Right atrium auricular region (tissue), 2 donors: ENCODE measurements around the gene SYK. TPM values are rescaled to one million over a fixed set of nuclear protein-coding genes. Genes with fewer than 3 reads are reported as not detected.
"Not testable (repeated sequence)": the region's sequence is repeated elsewhere in the genome, so short reads cannot be mapped to it uniquely, and the experiment has no call there.

Source experiments
- DNase-seq: peaks from one replicate; pipeline ENCODE4 v3.0.0-alpha.2; 2019; ENCODE audit warnings: low spot score
- H3K27ac ChIP-seq, 2 donors: fragments of 200-600 bp; sonication (generic); 1 replicate in 1 of 2; 2 replicates in 1 of 2; pipeline ENCODE4 v1.5.1; 2016 to 2019
- H3K27me3 ChIP-seq, 2 donors: fragments of 200-600 bp; sonication (generic); one replicate each; pipeline versions ENCODE4 v1.5.1 to v1.6.0; 2017 to 2019
- H3K36me3 ChIP-seq: fragments of 200-600 bp; sonication (generic); one replicate; pipeline ENCODE4 v1.5.1; 2016
- H3K4me1 ChIP-seq, 2 donors: fragments of 200-600 bp; sonication (generic); one replicate each; pipeline versions ENCODE4 v1.5.1 to v1.6.0; 2017 to 2019
- H3K4me3 ChIP-seq, 2 donors: fragments of 200-600 bp; sonication (generic); 1 replicate in 1 of 2; 2 replicates in 1 of 2; pipeline ENCODE4 v1.5.1; 2017 to 2019; ENCODE audit warnings: mild to moderate bottlenecking in 1 of 2, moderate library complexity in 1 of 2
- H3K9me3 ChIP-seq, 2 donors: fragments of 200-600 bp; sonication (generic); one replicate each; pipeline ENCODE4 v1.5.1; 2019
- CTCF ChIP-seq, 2 donors: fragments of 200-600 bp; sonication (generic); IDR thresholded peaks; one replicate each; pipeline ENCODE4 v1.5.1; 2019; ENCODE audit warnings: antibody characterized with exemption in 2 of 2
- total RNA-seq, 2 donors: library from RNA; depleted of rRNA; stranded (reverse); fragments of >200 nt; gene quantifications; one replicate each; pipeline ENCODE4 v1.1.0, GENCODE V29; 2016

SYK gene
- total RNA-seq, 2 donors from 2014 or later = 3.4 to 6.3 TPM

- no peak for TF ChIP-seq CTCF (IDR thresholded peaks at IDR 0.05)
- no peak for DNase-seq
These were observed 11.8 kb upstream of the SYK start for GRCh38 chr9:90789862-90790261.

GRCh38 chr9:90793024-90793423, 8.6 kb upstream of the SYK start:
- not testable (repeated sequence) for H3K4me3 ChIP-seq, H3K27ac ChIP-seq, DNase-seq, H3K9me3 ChIP-seq, H3K27me3 ChIP-seq, H3K4me1 ChIP-seq, H3K36me3 ChIP-seq

More at GRCh38 chr9:90789862-90790261, 11.8 kb upstream of the SYK start:
- no peaks in the 10 kb centered on the region for H3K27me3 ChIP-seq
- no peaks in the 10 kb centered on the region for H3K4me1 ChIP-seq
- H3K27ac ChIP-seq = no peak overlapping the region
- H3K9me3 ChIP-seq = no peaks in the 10 kb centered on the region
- H3K4me3 ChIP-seq = no peak overlapping the region
- no peaks in the 10 kb centered on the region for H3K36me3 ChIP-seq

- H3K27me3 ChIP-seq = peaks cover 0 to 1% of the 10 kb centered on the region in 2 donors
- no peak overlapping the region for H3K27ac ChIP-seq
- H3K9me3 ChIP-seq = no peaks in the 10 kb centered on the region
- H3K4me3 ChIP-seq = no peak overlapping the region
- H3K4me1 ChIP-seq = no peaks in the 10 kb centered on the region
- H3K36me3 ChIP-seq = no peaks in the 10 kb centered on the region
- DNase-seq = no peak
- TF ChIP-seq CTCF (IDR thresholded peaks at IDR 0.05) = no peak
These were observed 7.9 kb upstream of the SYK start for GRCh38 chr9:90793729-90794128.

- H3K36me3 ChIP-seq = no peaks in the 10 kb centered on the region
- H3K4me3 ChIP-seq = no peak overlapping the region
- H3K27ac ChIP-seq = no peak overlapping the region
- no peak for DNase-seq
- TF ChIP-seq CTCF (IDR thresholded peaks at IDR 0.05) = no peak
- no peaks in the 10 kb centered on the region for H3K9me3 ChIP-seq
- H3K27me3 ChIP-seq = peaks cover 0 to 7% of the 10 kb centered on the region in 2 donors
- no peaks in the 10 kb centered on the region for H3K4me1 ChIP-seq
These were observed 6.5 kb upstream of the SYK start for GRCh38 chr9:90795084-90795483.

GRCh38 chr9:90795871-90796317, 5.7 kb upstream of the SYK start:
- Histone ChIP-seq H3K36me3 (no peaks in the 10 kb centered on the region), H3K4me1 (peaks cover 0 to under 1% of the 10 kb centered on the region in 2 donors), H3K27me3 (peaks cover 0 to 11% of the 10 kb centered on the region in 2 donors), H3K4me3 (no peak overlapping the region), H3K9me3 (no peaks in the 10 kb centered on the region), H3K27ac (no peak overlapping the region)
- no peak for TF ChIP-seq CTCF (IDR thresholded peaks at IDR 0.05)
- DNase-seq = no peak

- no peaks in the 10 kb centered on the region for H3K9me3 ChIP-seq
- no peak overlapping the region for H3K27ac ChIP-seq
- TF ChIP-seq CTCF (IDR thresholded peaks at IDR 0.05) = no peak
- peaks cover 0 to 13% of the 10 kb centered on the region in 2 donors for H3K4me1 ChIP-seq
- no peak for DNase-seq
- peaks cover 10 to 24% of the 10 kb centered on the region in 2 donors for H3K27me3 ChIP-seq
- no peak overlapping the region for H3K4me3 ChIP-seq
- H3K36me3 ChIP-seq = no peaks in the 10 kb centered on the region
These were observed 2.3 kb upstream of the SYK start for GRCh38 chr9:90799271-90799852.
